ENCODE data around the gene SCIN.

SCIN gene

DNA sequence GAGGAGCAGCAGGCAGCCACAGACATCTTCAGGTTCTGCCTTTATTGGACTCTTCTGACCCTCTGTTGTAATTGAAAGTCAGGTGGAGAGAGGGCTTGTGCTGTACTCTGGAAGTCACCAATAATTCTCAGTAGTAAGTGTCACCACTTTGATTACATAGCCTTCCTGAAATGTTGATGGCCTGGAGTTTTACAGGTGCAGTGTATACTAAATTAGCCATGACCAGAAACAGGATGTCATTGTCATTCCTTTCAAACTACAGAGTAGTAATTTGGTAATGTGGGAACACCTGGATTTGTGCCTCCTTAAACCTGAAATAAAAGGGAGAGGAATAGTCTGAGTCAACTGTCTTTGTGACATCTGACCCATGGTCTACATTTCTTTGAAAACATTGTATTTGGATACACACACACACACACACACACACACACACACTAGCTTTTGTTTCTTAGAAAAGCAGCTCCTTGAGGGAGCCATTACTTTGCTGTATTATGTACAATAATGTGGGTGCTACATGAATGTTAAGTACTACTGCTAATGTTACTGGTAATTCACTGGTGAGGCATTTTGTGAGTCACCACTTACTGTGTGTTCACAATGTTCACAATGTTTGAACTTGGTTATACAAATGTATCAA, 136.5 kb downstream of the SCIN start:
- in situ Hi-C loops (cut with MboI; ENCODE audit: low sequenced_read_pairs, unreplicated experiment), result no loop called here
- DNase-seq (ENCODE audit: low spot score), result no peak
- TF ChIP-seq, protein P1, sequence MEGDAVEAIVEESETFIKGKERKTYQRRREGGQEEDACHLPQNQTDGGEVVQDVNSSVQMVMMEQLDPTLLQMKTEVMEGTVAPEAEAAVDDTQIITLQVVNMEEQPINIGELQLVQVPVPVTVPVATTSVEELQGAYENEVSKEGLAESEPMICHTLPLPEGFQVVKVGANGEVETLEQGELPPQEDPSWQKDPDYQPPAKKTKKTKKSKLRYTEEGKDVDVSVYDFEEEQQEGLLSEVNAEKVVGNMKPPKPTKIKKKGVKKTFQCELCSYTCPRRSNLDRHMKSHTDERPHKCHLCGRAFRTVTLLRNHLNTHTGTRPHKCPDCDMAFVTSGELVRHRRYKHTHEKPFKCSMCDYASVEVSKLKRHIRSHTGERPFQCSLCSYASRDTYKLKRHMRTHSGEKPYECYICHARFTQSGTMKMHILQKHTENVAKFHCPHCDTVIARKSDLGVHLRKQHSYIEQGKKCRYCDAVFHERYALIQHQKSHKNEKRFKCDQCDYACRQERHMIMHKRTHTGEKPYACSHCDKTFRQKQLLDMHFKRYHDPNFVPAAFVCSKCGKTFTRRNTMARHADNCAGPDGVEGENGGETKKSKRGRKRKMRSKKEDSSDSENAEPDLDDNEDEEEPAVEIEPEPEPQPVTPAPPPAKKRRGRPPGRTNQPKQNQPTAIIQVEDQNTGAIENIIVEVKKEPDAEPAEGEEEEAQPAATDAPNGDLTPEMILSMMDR (IDR thresholded peaks at IDR 0.05; ENCODE audit: borderline replicate concordance, control extremely low read depth, extremely low read depth, insufficient read depth, missing control alignments), result no peak

- in situ Hi-C loops (cut with MboI; ENCODE audit: low sequenced_read_pairs, unreplicated experiment), result no loop called here
- TF ChIP-seq, protein P1 (IDR thresholded peaks at IDR 0.05; ENCODE audit: borderline replicate concordance, control extremely low read depth, extremely low read depth, insufficient read depth, missing control alignments), result no peak
- no peak for DNase-seq (ENCODE audit: low spot score)
Observed at GRCh38 chr7:12708314-12708713, 137.8 kb downstream of the SCIN start.
